Stimulated activated naive CD8-positive, alpha-beta T cell treated with anti-CD3 and anti-CD28 coated beads, Interleukin-15, Interleukin-2, amounts not matched to agents 100 ng/mL and 50 ng/mL, for 24 hours (primary cell): ENCODE data around the gene SCT.
"Not testable (repeated sequence)": the region's sequence is repeated elsewhere in the genome, so short reads cannot be mapped to it uniquely, and the experiment has no call there.

ENCODE experiments used
- H3K27ac Mint-ChIP-seq: one replicate; pipeline ENCODE4 v1.8.0; 2021; ENCODE audit warnings: mild to moderate bottlenecking, mixed read lengths
- H3K27me3 Mint-ChIP-seq: one replicate; pipeline ENCODE4 v1.8.0; 2021; ENCODE audit warnings: mixed read lengths
- H3K36me3 Mint-ChIP-seq: one replicate; pipeline ENCODE4 v1.8.0; 2021; ENCODE audit warnings: low read depth, mixed read lengths
- H3K4me1 Mint-ChIP-seq: one replicate; pipeline ENCODE4 v1.8.0; 2021; ENCODE audit warnings: low read depth, mixed read lengths
- H3K4me3 Mint-ChIP-seq: one replicate; pipeline ENCODE4 v1.8.0; 2021; ENCODE audit warnings: mild to moderate bottlenecking, mixed read lengths
- H3K9me3 Mint-ChIP-seq: one replicate; pipeline ENCODE4 v1.8.0; 2021; ENCODE audit warnings: mixed read lengths

Gene SCT, protein sequence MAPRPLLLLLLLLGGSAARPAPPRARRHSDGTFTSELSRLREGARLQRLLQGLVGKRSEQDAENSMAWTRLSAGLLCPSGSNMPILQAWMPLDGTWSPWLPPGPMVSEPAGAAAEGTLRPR

DNA sequence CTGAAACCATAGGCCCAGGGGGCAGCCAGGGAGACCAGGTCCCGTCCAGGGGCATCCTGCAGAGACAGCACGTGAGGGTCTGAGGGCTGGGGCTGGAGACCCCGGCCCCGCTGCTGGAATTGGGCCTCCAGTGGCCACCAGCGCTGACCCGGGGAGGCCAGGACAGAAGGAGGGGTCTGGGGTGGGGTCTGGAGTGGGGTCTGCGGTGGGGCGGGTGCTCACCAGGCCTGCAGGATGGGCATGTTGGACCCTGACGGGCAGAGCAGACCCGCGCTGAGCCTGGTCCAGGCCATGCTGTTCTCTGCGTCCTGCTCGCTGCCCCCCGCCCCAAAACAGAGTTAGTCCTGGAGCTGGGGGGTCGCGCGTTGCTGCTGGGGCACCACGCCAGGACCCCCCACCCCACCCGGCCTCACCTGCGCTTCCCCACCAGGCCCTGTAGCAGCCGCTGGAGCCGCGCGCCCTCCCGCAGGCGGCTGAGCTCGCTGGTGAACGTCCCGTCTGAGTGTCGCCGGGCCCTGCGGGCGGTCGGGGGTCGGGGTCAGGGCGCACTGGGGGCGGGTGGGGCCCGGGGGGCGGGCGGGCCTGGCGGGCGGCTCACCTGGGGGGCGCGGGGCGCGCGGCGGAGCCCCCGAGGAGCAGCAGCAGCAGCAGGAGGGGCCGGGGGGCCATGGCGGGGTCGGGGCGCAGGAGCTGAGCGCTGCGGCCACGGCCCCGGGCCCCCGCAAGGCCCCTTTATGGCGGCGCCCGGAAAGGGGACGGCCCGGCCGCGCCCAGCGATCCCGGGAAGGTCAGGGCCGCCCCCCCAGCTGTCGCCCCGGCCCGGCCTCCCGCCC, at the start of gene SCT:
TSS of gene SCT (minus strand) at position 707 of the 833 bp plus-strand sequence. CDS start at position 669, 38 bp downstream.
- no peak within 1 kb of the TSS for H3K4me3 Mint-ChIP-seq
- no peaks in the 10 kb centered on the region for H3K36me3 Mint-ChIP-seq
- H3K4me1 Mint-ChIP-seq = peaks cover 23% of the 10 kb centered on the region
- peaks cover 20% of the 10 kb centered on the region for H3K27me3 Mint-ChIP-seq
- no peaks in the 10 kb centered on the region for H3K9me3 Mint-ChIP-seq
- H3K27ac Mint-ChIP-seq = no peak within 1 kb of the TSS

DNA sequence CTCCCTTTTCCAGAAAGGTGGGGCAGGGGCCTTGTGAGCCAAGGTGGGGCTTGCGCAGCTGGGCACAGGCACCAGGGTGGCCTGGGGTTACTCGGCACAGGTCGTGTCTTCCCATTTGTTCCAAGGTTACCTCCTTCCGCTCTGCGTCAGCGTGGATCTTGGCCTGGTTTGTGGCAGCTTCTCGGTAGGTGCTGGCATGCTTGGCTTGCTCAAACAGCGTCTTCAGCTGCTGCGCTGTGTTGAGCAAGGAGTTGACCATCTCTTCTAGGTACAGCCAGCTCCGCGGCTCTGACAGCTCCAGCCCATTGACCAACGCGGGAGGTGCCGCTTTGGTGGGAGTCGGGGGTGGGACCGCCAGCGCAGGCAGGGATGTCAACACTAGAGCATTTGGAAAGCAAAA, 47.4 kb upstream of the SCT start:
- no peaks in the 10 kb centered on the region for H3K27me3 Mint-ChIP-seq
- no peak overlapping the region for H3K27ac Mint-ChIP-seq
- H3K4me1 Mint-ChIP-seq = no peaks in the 10 kb centered on the region
- no peak overlapping the region for H3K4me3 Mint-ChIP-seq
- H3K9me3 Mint-ChIP-seq = no peaks in the 10 kb centered on the region
- H3K36me3 Mint-ChIP-seq = peaks cover 31% of the 10 kb centered on the region

DNA sequence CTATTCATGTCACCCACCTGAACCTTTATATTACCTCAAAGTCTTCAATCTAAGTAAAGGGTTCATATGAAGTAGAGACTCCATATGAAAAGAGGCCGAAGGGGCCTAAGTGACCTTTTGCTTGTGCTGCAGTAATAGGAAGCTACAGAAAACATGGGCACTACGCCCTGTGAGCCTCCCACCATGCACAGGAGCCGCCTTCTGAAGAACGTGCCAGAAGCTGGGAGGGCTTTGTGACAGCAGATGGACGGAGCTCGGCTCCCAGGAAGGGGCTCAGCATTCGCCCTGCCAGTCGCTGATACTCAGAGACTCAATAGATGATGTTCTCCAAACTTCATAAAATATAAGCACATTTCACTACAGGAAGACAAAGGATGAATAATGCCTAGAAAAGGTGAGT, 46.9 kb upstream of the SCT start:
- Mint-ChIP-seq H3K4me1 (no peaks in the 10 kb centered on the region), H3K27ac (no peak overlapping the region), H3K9me3 (no peaks in the 10 kb centered on the region), H3K4me3 (no peak overlapping the region), H3K27me3 (no peaks in the 10 kb centered on the region), H3K36me3 (peaks cover 31% of the 10 kb centered on the region)

DNA sequence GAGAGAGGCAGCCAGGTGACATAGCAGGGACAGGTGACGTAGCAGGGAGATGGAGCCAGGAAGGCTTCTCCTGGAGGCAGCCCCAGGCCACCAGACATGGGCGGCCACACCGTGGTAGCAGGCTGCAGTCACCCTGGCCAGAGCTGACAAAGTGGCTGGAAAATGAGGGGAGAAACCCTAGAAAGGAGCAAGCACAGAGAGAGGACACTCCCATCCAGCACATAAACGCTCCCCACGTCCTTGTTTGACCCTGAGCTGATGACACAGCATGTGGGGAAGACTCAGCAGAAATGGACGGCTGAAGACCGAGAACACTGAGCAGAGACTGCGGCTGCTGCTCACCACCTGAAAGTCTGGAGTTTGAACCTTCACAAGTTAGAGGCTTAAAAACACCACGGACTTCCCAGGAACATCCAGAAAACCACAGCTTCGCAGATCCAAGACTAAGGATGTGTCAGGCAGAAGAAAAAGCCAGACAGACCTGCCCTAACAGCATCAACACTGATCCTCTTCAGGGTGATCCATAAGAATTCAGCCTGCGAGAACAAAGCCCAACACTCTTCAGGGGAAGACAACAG, 38.8 kb upstream of the SCT start:
- Mint-ChIP-seq H3K27me3 (no peaks in the 10 kb centered on the region), H3K36me3 (peaks cover 17% of the 10 kb centered on the region), H3K4me3 (no peak overlapping the region), H3K9me3 (no peaks in the 10 kb centered on the region), H3K27ac (no peak overlapping the region), H3K4me1 (no peaks in the 10 kb centered on the region)

DNA sequence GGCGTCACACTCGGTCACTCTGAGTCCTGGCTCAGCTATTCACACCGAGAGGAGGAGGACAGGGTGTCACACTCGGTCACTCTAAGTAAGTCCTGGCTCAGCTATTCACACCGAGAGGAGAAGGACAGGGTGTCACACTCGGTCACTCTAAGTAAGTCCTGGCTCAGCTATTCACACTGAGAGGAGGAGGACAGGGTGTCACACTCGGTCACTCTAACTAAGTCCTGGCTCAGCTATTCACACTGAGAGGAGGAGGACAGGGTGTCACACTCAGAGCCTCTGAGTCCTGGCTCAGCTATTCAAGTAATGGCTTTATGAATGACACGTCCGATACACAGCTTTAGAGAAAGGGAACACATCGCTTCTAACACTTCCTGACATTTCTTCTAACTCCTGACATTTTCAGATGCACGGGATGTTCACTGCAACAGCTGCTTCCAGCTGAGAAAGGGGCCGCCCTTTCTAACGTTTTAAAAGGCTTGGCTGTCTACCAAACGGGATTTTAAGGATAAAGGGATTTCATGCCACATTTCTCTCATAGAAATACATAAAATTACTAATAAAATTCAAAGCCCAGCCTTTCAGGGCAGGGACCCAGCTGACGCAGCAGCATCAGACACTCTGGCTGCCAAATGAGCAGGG, 38.2 kb upstream of the SCT start:
- Mint-ChIP-seq H3K36me3 (peaks cover 17% of the 10 kb centered on the region), H3K9me3 (no peaks in the 10 kb centered on the region)

DNA sequence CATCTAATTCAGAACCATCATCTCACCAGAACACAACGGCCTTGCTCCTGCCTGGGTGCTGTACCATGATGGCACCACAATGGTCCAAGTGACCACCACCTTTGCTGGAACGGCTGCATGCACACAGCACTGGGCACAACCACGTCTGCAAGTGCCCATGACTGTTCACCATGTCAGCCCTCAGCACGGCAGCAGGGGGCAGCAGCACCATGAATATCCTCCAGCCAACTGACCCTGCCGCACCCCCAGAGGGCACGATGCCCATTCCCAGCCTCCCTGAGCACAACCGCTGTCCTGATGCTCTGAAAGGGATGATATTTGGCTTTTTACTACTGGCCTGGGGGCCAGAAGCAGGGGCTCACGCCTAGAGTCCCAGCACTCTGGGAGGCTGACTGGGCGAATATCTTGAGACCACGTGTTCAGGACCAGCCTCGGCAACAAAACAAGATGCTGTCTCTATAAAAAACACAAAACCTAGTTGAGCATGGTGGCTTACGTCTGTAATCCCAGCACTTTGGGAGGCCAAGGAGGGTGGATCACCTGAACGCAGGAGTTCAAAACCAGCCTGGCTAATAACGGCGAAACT, 35.8 kb upstream of the SCT start:
- Mint-ChIP-seq H3K27ac (no peak overlapping the region), H3K27me3 (no peaks in the 10 kb centered on the region), H3K36me3 (peaks cover 17% of the 10 kb centered on the region), H3K9me3 (no peaks in the 10 kb centered on the region), H3K4me1 (no peaks in the 10 kb centered on the region), H3K4me3 (no peak overlapping the region)

More for the DNA sequence above, 38.2 kb upstream of the SCT start:
- Mint-ChIP-seq H3K4me1 (no peaks in the 10 kb centered on the region), H3K4me3 (no peak overlapping the region), H3K27ac (no peak overlapping the region), H3K27me3 (no peaks in the 10 kb centered on the region)

DNA sequence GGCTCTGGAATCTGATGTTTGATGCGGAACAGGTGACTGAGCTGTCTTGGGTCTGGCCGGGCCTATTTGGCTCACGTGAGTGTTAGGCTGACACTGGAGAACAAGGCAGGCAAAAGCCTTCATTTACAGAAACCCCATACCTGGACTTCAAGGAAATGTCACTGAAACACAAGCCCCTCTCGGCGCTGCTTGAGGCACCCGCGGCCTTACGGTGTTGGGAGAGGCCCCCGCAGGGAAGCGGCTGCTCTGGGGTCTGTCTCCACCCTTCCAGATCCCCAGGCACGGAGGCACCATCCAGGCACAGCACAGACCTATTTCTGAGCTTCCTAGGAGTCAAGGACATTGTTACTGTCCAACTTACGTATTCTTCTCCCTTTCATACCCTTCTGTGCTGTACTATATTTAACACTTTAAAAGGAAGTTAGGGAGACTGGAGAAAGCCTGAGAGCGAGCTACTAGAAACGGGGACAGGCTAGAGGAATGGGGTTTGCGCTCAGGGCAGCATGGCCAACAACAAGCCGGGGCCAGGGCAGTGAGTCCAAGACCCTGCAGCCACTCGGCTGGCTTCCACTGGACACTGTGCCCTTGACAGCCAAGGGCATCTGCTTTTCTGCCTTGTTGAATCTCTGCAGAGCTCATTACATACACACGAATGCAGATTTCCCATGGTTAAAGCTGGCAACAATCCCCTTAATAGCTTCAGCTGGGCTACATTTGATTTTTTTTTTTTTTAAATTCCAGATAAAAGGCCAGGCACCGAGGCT, 33.9 kb upstream of the SCT start:
- Mint-ChIP-seq H3K9me3 (no peaks in the 10 kb centered on the region), H3K4me3 (no peak overlapping the region), H3K27me3 (no peaks in the 10 kb centered on the region), H3K27ac (no peak overlapping the region), H3K4me1 (no peaks in the 10 kb centered on the region), H3K36me3 (peaks cover 18% of the 10 kb centered on the region)

DNA sequence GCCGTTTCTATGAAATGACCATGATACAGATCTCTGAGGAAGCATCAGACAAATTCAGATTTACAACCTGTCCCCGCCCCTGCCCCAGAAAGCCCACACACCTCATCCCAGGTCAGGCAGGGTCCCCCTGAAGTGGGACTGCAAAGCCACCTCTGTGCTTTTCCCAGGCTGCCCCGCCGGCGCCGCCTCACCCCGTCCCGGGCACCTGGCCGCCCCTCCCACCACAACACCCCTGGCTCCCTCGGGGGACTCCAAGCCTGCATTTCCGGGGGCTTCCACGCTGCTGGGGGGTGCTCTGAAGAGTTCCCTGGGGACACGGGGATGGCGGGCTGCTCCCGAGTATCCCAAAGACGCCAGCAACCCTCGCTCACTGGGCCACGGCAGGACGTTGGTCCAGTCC, 33.3 kb upstream of the SCT start:
- H3K36me3 Mint-ChIP-seq = peaks cover 18% of the 10 kb centered on the region
- H3K9me3 Mint-ChIP-seq = no peaks in the 10 kb centered on the region
- H3K27ac Mint-ChIP-seq = no peak overlapping the region
- H3K27me3 Mint-ChIP-seq = no peaks in the 10 kb centered on the region
- H3K4me1 Mint-ChIP-seq = no peaks in the 10 kb centered on the region
- H3K4me3 Mint-ChIP-seq = no peak overlapping the region

DNA sequence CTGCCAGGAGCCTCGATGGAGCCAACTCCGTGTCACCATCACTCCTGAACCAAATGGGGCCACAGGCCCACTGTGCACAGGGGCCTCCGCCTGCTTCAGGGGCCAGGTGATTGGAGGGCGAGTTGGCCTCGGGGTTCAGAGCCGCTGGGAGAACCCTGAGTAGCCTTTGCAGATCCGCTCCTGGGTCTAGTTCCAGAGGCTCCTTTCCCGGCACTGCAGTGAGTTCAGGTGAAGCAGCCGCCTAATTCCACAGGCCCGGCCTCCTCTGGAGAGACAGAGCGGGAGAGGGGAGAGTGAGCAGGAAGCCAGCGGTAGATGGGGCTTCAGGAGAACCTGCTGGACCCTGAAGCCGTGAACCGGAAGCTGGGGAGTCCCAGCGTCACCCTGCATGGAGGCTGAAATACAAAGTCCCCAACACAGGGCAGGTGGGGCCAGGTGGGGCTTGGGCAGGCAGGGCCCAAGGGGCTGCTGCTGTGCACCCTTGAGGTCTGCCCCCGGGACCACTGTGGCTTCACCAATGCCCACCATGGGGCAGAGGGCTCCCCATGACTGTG, 32.6 kb upstream of the SCT start:
- no peaks in the 10 kb centered on the region for H3K27me3 Mint-ChIP-seq
- no peak overlapping the region for H3K4me3 Mint-ChIP-seq
- no peak overlapping the region for H3K27ac Mint-ChIP-seq
- no peaks in the 10 kb centered on the region for H3K4me1 Mint-ChIP-seq
- H3K36me3 Mint-ChIP-seq = peaks cover 18% of the 10 kb centered on the region
- no peaks in the 10 kb centered on the region for H3K9me3 Mint-ChIP-seq

DNA sequence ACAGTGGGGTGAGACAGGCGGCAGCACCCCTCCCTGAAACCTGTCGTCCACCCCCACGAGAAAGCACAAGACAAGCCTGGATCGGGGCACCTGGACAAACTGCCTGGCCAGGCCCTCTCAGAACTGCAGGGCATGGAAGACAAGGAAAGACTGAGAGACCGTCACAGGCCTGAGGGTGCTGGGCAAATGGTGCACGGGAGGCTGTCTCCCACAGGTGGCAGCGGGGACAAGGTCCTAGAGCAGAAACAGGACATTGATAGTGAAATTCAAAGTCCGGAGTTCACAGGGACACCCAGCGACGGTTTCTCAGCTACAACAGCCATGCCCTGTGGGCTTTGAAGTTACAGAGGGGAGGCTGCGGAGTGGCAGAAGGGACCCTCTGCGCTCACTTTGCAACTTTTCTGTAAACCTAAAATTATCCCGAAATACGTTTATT, 30.7 kb upstream of the SCT start:
- Mint-ChIP-seq H3K4me1 (no peaks in the 10 kb centered on the region), H3K4me3 (no peak overlapping the region), H3K36me3 (peaks cover 12% of the 10 kb centered on the region), H3K27ac (no peak overlapping the region), H3K9me3 (no peaks in the 10 kb centered on the region), H3K27me3 (no peaks in the 10 kb centered on the region)

DNA sequence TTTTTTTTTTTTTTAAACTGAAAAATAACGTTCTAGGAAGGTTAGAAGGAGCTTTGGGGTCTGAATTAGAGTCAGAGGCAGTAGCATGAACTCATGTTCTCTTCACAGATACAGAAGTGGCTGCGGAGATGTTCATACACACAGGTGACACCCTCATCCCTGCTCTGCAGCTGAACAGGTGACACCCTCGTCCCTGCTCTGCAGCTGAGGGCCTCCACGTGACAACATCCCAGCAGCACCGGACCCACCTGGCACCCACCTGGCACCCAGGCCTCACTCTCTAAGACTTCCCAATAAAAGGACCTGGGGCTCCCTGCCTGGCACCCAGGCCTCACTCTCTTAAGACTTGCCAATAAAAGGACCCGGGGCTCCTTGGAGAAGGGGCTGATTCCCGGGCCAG, 29.9 kb upstream of the SCT start:
- Mint-ChIP-seq H3K27ac (no peak overlapping the region), H3K27me3 (no peaks in the 10 kb centered on the region), H3K4me1 (no peaks in the 10 kb centered on the region), H3K4me3 (no peak overlapping the region), H3K9me3 (no peaks in the 10 kb centered on the region), H3K36me3 (peaks cover 17% of the 10 kb centered on the region)

DNA sequence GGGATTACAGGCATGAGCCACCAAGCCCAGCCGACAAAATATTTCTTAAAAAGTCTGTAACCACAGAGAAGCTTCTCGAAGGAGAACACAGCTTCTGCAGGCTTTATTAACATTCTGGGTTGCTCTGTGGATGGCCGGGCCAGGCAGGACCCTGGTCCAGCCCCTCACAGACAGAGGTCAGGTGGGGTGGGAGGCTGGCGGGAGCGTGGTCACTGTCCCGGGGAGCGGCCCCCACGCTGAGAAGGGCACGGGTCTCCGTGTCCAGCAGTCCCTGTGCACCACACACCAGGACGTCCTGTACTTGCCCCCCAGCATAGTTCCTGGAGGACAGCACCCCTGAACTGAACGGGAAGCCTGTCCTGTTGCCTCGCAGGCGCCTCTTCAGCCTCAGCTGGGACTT, 29.4 kb upstream of the SCT start:
- no peaks in the 10 kb centered on the region for H3K27me3 Mint-ChIP-seq
- no peak overlapping the region for H3K4me3 Mint-ChIP-seq
- no peaks in the 10 kb centered on the region for H3K4me1 Mint-ChIP-seq
- H3K36me3 Mint-ChIP-seq = peaks cover 21% of the 10 kb centered on the region
- no peaks in the 10 kb centered on the region for H3K9me3 Mint-ChIP-seq
- H3K27ac Mint-ChIP-seq = no peak overlapping the region

DNA sequence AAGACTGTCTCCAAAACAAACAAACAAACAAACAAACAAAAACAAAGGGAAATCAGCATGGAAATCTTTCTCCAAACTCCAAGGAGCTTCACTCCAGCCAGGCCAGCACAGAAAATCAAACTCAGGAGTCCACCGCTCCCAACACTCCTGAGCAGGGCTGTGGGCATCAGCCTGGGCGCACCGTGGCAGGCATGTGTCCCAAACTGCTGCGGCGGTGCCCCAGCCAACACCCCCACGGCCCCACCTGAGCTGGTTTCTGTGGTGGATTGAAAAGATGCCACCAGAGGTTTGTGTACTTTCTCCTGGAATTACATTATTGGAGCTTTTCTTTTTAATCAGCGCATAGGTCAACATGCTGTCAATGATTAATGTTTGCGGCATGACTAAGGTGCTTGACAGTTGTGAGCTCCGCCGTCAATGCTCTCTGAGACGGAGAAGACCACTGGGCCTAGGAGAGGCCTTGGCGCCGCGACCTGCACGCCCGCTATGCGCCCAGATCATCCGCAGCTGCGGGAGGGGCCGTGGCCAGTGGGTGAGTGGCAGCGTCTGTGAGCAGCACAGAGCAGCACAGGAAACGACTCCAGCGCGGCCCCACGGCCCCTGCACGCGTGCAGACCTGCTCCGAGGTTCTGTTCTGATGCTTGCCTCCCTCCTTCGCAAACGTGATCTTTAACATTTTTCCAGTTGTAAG, 28.2 kb upstream of the SCT start:
- Mint-ChIP-seq H3K9me3 (no peaks in the 10 kb centered on the region), H3K27me3 (no peaks in the 10 kb centered on the region), H3K36me3 (peaks cover 24% of the 10 kb centered on the region), H3K4me3 (no peak overlapping the region), H3K27ac (no peak overlapping the region), H3K4me1 (no peaks in the 10 kb centered on the region)

DNA sequence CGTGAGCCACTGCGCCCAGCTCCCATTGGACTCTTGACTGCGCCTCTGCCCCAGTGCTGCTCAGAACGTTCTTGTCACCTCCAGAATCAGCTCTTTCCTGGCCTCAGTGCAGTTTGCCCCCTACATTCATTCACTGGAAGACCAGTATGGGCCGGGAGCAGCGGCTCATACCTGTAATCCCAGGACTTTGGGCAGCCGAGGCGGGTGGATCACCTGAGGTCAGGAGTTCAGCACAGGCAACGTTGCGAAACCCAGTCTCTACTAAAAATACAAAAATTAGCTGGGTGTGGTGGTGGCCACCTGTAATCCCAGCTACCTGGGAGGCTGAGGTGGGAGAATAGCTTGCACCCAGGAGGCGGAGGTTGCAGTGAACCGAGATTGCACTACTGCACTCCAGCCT, 27.5 kb upstream of the SCT start:
- H3K27ac Mint-ChIP-seq, H3K27me3 Mint-ChIP-seq, H3K4me3 Mint-ChIP-seq, H3K9me3 Mint-ChIP-seq, H3K4me1 Mint-ChIP-seq: not testable (repeated sequence)
- H3K36me3 Mint-ChIP-seq = peaks cover 20% of the 10 kb centered on the region
